Measurements from ENCODE around the gene ADAMTS1.
A peak's percentile ranks its signal among the peaks of the same experiment; 100 is the strongest.

ADAMTS1 gene

GRCh38 chr21:26812173-26812572 is 33.0 kb downstream of the ADAMTS1 start:
- DNase-seq = no peak

- no peak for DNase-seq
Observed at GRCh38 chr21:26811482-26811881, 33.7 kb downstream of the ADAMTS1 start.

- DNase-seq = no peak
Observed at GRCh38 chr21:26810676-26811415, 34.4 kb downstream of the ADAMTS1 start.

GRCh38 chr21:26810266-26810665 is 34.9 kb downstream of the ADAMTS1 start:
- no peak for DNase-seq

GRCh38 chr21:26809745-26810144 is 35.5 kb downstream of the ADAMTS1 start:
- no peak for DNase-seq

GRCh38 chr21:26806801-26807295 is 38.4 kb downstream of the ADAMTS1 start:
- DNase-seq = no peak

- DNase-seq = peak; percentile 54
Observed at GRCh38 chr21:26804895-26805609, 40.2 kb downstream of the ADAMTS1 start.

GRCh38 chr21:26801498-26801897 is 43.7 kb downstream of the ADAMTS1 start:
- DNase-seq = peak; percentile 95

- DNase-seq = peak; percentile 81
Observed at GRCh38 chr21:26800970-26801431, 44.2 kb downstream of the ADAMTS1 start.

GRCh38 chr21:26800455-26800854 is 44.8 kb downstream of the ADAMTS1 start:
- DNase-seq = no peak

GRCh38 chr21:26800001-26800400 is 45.2 kb downstream of the ADAMTS1 start:
- DNase-seq = no peak

GRCh38 chr21:26798856-26799751 is 46.1 kb downstream of the ADAMTS1 start:
- DNase-seq = no peak

GRCh38 chr21:26797878-26798456 is 47.2 kb downstream of the ADAMTS1 start:
- DNase-seq = no peak

GRCh38 chr21:26795866-26796329 is 49.3 kb downstream of the ADAMTS1 start:
- DNase-seq = peak; percentile 86

GRCh38 chr21:26795412-26795805 is 49.8 kb downstream of the ADAMTS1 start:
- DNase-seq = no peak

- peak; percentile 49 for DNase-seq
Observed at GRCh38 chr21:26794597-26795411, 50.4 kb downstream of the ADAMTS1 start.

- DNase-seq = no peak
Observed at GRCh38 chr21:26790296-26790695, 54.9 kb downstream of the ADAMTS1 start.

- no peak for DNase-seq
Observed at GRCh38 chr21:26788790-26789189, 56.4 kb downstream of the ADAMTS1 start.

Measured in fibroblast of skin of scalp (primary cell).